WTC11 (cell line): Measurements from ENCODE around the gene PRKAB2.

Experiments
- CTCF ChIP-seq: fragments of 200-600 bp; IDR thresholded peaks from 2 replicates; pipeline ENCODE4 v1.8.0; 2022; ENCODE audit warnings: antibody characterized with exemption
- ZNF281 ChIP-seq: sonication (generic); formaldehyde crosslinking; IDR thresholded peaks from 2 replicates; pipeline ENCODE4 v1.8.0; 2023; ENCODE audit warnings: mild to moderate bottlenecking, missing genetic modification reagents

DNA sequence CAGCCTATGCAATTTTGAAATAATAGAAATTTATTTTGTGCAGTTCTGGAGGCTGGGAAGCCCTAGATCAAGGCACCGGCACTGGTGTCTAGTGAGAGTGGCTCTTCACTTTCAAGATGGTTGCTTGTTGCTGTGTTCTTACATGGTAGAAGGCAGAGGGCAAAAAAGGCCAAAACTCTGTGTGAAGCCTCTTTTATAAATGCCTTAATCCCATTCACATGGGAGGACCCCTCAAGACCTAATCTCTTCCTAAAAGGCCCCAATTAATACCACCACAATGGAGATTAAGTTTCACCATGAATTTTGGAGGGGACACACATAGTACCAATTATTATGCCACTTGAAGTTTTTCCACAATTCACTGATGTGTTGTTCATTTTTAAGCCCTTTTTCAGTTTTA is 21.0 kb downstream of the PRKAB2 start:
- TF ChIP-seq CTCF (no peak), ZNF281 (CRISPR knock-in tag) (no peak)
